Measurements from ENCODE around the gene SUN1. TPM values are rescaled to one million over a fixed set of nuclear protein-coding genes. Genes with fewer than 3 reads are reported as not detected.

The SUN1 gene
- total RNA-seq, 2 experiments from 2014 or later = 41.4 to 46.3 TPM

- H3K4me1 Mint-ChIP-seq = no peaks in the 10 kb centered on the region
- CTCF ChIA-PET = interaction anchor here (1.2 to 1.4 kb wide), 2 partner anchors 42 to 82 kb away, joined by 3 to 4 read pairs; no protein-coding TSS in a partner anchor
- peaks cover 6% of the 10 kb centered on the region for H3K27me3 Mint-ChIP-seq
- DNase-seq (no peak), ATAC-seq (no peak)
- H3K9me3 Mint-ChIP-seq (ENCODE audit: low read depth) = no peaks in the 10 kb centered on the region
- no peak overlapping the region for H3K4me3 Mint-ChIP-seq
- no peaks in the 10 kb centered on the region for H3K36me3 Mint-ChIP-seq
- no peak overlapping the region for H3K27ac Mint-ChIP-seq
Observed at GRCh38 chr7:911791-912480, 79.7 kb downstream of the SUN1 start.

- Mint-ChIP-seq H3K36me3 (no peaks in the 10 kb centered on the region), H3K9me3 (ENCODE audit: low read depth) (no peaks in the 10 kb centered on the region), H3K4me1 (no peaks in the 10 kb centered on the region), H3K27ac (no peak overlapping the region), H3K27me3 (peaks cover 6% of the 10 kb centered on the region), H3K4me3 (no peak overlapping the region)
- no peak for ATAC-seq
- no peak for DNase-seq
- CTCF ChIA-PET = interaction anchor here (0.7 to 1.1 kb wide), 2 partner anchors 9 to 71 kb away, joined by 3 to 4 read pairs; no protein-coding TSS in a partner anchor
Observed at GRCh38 chr7:913736-914520, 81.7 kb downstream of the SUN1 start.

- Mint-ChIP-seq H3K4me3 (no peak overlapping the region), H3K27me3 (peaks cover 8% of the 10 kb centered on the region), H3K9me3 (ENCODE audit: low read depth) (no peaks in the 10 kb centered on the region), H3K4me1 (peaks cover 2% of the 10 kb centered on the region), H3K36me3 (peaks cover 1% of the 10 kb centered on the region), H3K27ac (no peak overlapping the region)
- ATAC-seq (no peak), DNase-seq (no peak)
- CTCF ChIA-PET = no interaction called here
Observed at GRCh38 chr7:914521-915194, 82.4 kb downstream of the SUN1 start.

- Mint-ChIP-seq H3K9me3 (ENCODE audit: low read depth) (no peaks in the 10 kb centered on the region), H3K4me3 (no peak overlapping the region), H3K27ac (no peak overlapping the region), H3K36me3 (peaks cover 1% of the 10 kb centered on the region), H3K4me1 (peaks cover 2% of the 10 kb centered on the region), H3K27me3 (peaks cover 2% of the 10 kb centered on the region)
- ATAC-seq (no peak), DNase-seq (no peak)
- CTCF ChIA-PET = no interaction called here
Observed at GRCh38 chr7:915291-916218, 83.3 kb downstream of the SUN1 start.

- ATAC-seq = no peak
- Mint-ChIP-seq H3K36me3 (peaks cover 1% of the 10 kb centered on the region), H3K27me3 (peaks cover 7% of the 10 kb centered on the region), H3K4me1 (peaks cover 9% of the 10 kb centered on the region), H3K4me3 (no peak overlapping the region), H3K9me3 (ENCODE audit: low read depth) (no peaks in the 10 kb centered on the region), H3K27ac (no peak overlapping the region)
- CTCF ChIA-PET = no interaction called here
- DNase-seq = no peak
Observed at GRCh38 chr7:916291-916941, 84.1 kb downstream of the SUN1 start.

- no peak for ATAC-seq
- CTCF ChIA-PET = no interaction called here
- no peak overlapping the region for H3K27ac Mint-ChIP-seq
- no peak overlapping the region for H3K4me3 Mint-ChIP-seq
- DNase-seq = no peak
- peaks cover 16% of the 10 kb centered on the region for H3K4me1 Mint-ChIP-seq
- H3K36me3 Mint-ChIP-seq = peaks cover 1% of the 10 kb centered on the region
- H3K27me3 Mint-ChIP-seq = peaks cover 7% of the 10 kb centered on the region
- no peaks in the 10 kb centered on the region for H3K9me3 Mint-ChIP-seq (ENCODE audit: low read depth)
Observed at GRCh38 chr7:917255-918117, 85.2 kb downstream of the SUN1 start.

GRCh38 chr7:918118-918425, 85.8 kb downstream of the SUN1 start:
- DNase-seq (no peak), ATAC-seq (no peak)
- no peak overlapping the region for H3K27ac Mint-ChIP-seq
- peaks cover 1% of the 10 kb centered on the region for H3K36me3 Mint-ChIP-seq
- peaks cover 21% of the 10 kb centered on the region for H3K4me1 Mint-ChIP-seq
- peaks cover 7% of the 10 kb centered on the region for H3K27me3 Mint-ChIP-seq
- no peaks in the 10 kb centered on the region for H3K9me3 Mint-ChIP-seq (ENCODE audit: low read depth)
- no peak overlapping the region for H3K4me3 Mint-ChIP-seq
- CTCF ChIA-PET = no interaction called here

- no peak for ATAC-seq
- CTCF ChIA-PET = no interaction called here
- Mint-ChIP-seq H3K9me3 (ENCODE audit: low read depth) (no peaks in the 10 kb centered on the region), H3K36me3 (peaks cover 1% of the 10 kb centered on the region), H3K4me1 (peaks cover 26% of the 10 kb centered on the region), H3K4me3 (no peak overlapping the region), H3K27me3 (peaks cover 7% of the 10 kb centered on the region), H3K27ac (no peak overlapping the region)
- DNase-seq = peak; percentile 32
Observed at GRCh38 chr7:918441-919113, 86.3 kb downstream of the SUN1 start.

GRCh38 chr7:919114-919442, 86.8 kb downstream of the SUN1 start:
- Mint-ChIP-seq H3K27ac (no peak overlapping the region), H3K4me1 (peaks cover 28% of the 10 kb centered on the region), H3K27me3 (peaks cover 7% of the 10 kb centered on the region), H3K4me3 (no peak overlapping the region), H3K9me3 (ENCODE audit: low read depth) (no peaks in the 10 kb centered on the region), H3K36me3 (peaks cover 1% of the 10 kb centered on the region)
- CTCF ChIA-PET = no interaction called here
- ATAC-seq = no peak
- DNase-seq = peak; percentile 23

GRCh38 chr7:919924-920341, 87.7 kb downstream of the SUN1 start:
- Mint-ChIP-seq H3K36me3 (peaks cover 1% of the 10 kb centered on the region), H3K9me3 (ENCODE audit: low read depth) (no peaks in the 10 kb centered on the region), H3K4me3 (no peak overlapping the region), H3K27me3 (peaks cover 7% of the 10 kb centered on the region), H3K4me1 (peaks cover 35% of the 10 kb centered on the region), H3K27ac (no peak overlapping the region)
- CTCF ChIA-PET = no interaction called here
- peak; percentile 36 for DNase-seq
- ATAC-seq = no peak

- no peak overlapping the region for H3K27ac Mint-ChIP-seq
- H3K36me3 Mint-ChIP-seq = peaks cover 1% of the 10 kb centered on the region
- H3K4me3 Mint-ChIP-seq = no peak overlapping the region
- H3K27me3 Mint-ChIP-seq = peaks cover 7% of the 10 kb centered on the region
- peaks cover 38% of the 10 kb centered on the region for H3K4me1 Mint-ChIP-seq
- no peaks in the 10 kb centered on the region for H3K9me3 Mint-ChIP-seq (ENCODE audit: low read depth)
- CTCF ChIA-PET = interaction anchor here (2.0 kb wide), 1 partner anchor 73 kb away, joined by 4 read pairs; no protein-coding TSS in a partner anchor
- DNase-seq (peak; percentile 40), ATAC-seq (no peak)
Observed at GRCh38 chr7:920351-921070, 88.2 kb downstream of the SUN1 start.
